Stimulated activated CD4-positive, alpha-beta T cell treated with anti-CD3 and anti-CD28 coated beads, TNF-alpha, amount 100 ng/mL, for 4 hours (primary cell): Measurements from ENCODE around the gene AKNA.

ENCODE experiments used
- DNase-seq, 3 experiments: peaks; one replicate each; pipeline ENCODE4 v3.0.0-alpha.2; 2020; ENCODE audit warnings: low read depth in 3 of 3

The AKNA gene

DNA sequence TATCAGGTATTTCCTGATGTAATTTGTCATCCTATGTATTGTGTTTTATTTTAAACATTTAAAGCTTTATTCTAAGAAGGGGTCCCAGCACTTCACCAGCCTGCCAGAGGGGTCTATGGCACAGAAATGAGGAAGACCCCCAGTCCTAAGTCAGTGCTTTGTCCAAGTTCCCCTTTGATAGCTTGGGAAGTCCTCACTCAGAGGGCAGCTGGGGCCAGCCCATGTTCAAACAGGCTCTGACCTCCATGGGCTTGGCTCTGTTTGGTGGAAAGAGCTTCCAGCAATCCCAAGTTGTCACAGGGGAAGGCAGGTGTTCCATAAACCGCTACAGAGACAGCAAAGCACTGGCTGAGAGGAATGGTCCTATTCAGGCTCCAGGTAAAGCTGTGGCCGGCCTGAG, 26.6 kb upstream of the AKNA start:
- DNase-seq, result no peak

- no peak for DNase-seq
Observed at GRCh38 chr9:114413861-114414301, 26.1 kb upstream of the AKNA start.

- DNase-seq, result no peak
Observed at GRCh38 chr9:114412048-114412683, 24.4 kb upstream of the AKNA start.

- no peak for DNase-seq
Observed at GRCh38 chr9:114411452-114411851, 23.7 kb upstream of the AKNA start.

- DNase-seq, result no peak
Observed at GRCh38 chr9:114410910-114411309, 23.1 kb upstream of the AKNA start.

DNA sequence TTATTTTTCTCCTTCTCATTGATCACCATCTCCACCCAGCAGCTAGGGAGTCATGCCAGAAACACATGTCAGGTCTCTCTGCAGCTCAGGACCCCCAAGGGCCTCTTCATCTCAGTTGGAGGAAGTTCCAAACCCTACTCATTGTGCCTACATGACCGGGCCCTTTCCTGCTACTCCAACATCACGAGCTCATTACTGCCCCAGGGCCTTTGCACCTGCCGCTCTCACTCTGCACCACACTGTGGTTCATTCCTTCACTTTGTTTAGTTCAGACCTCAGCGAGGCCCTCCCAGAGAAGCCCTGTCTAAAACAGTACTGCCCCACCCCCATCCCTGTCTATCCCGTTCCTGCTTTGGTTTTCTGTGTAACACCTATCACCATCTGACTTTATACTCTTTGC, 22.1 kb upstream of the AKNA start:
- no peak for DNase-seq

DNA sequence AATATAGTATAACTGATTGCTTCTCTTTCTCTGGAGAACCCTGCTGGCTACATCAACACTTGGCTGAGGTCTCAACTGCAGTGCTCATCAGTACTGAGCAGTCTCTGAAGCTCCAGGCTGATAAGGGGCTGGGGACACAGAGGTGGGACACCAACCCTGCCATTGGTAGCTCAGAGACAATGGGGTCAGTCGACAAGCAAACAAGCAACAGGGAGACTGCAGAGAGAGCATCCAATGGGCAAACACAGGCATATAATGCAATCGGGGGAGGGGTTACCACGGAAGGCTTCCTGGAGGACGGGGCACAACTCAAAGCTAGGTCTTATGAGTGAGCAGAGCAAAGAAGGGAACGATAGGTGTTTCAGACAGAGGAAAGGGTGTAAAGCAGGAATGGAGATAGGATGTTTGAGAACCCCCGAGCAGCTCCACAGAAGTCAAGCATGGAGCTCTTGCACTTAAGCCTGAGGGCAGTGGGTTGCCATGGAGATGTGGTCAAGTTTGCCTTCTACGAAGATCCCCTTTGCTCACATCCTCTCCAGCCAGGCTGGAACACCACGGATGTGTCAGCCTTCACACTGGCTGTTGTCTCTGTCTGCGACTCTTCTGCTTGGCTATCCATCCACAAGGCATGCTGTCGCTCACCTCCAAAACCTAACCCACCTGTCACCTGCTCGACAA, 21.5 kb upstream of the AKNA start:
- DNase-seq, result no peak

GRCh38 chr9:114408645-114409044, 20.9 kb upstream of the AKNA start:
- no peak for DNase-seq

- no peak for DNase-seq
Observed at GRCh38 chr9:114407889-114408288, 20.1 kb upstream of the AKNA start.

GRCh38 chr9:114406441-114406840, 18.7 kb upstream of the AKNA start:
- no peak for DNase-seq

DNA sequence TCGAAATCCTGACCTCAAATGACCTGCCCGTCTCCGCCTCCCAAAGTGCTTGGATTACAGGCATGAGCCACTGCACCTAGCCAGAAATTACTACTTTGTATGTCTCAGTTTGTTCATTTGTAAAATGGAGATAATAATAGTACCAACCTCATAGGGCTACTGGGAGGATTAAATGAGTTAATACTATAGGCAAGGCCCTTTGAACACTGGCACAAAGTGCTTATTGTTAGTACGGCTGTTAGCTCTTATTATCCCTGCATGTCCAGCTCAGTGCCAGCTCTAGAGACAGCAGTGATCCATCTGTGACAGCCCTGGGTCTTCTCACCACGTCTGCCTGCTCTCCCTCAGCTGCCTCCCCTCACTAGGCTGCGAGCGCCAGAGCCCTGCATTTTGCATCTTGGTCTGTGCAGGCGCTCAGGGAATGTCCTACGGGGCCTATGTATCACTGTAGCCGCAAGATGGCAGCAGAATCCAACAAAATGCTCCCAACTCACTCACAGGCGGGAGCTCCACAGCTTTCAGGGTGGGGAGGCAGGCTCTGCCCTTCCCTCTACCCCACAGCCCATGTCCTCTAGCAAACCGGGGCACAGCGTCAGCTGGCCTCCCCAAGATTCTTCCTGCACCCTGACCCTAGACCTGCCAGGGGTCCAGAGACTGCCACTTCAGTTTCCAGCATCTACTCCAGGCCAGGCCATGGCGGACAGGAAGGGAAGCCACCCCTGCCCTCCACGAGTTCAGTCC, 17.7 kb upstream of the AKNA start:
- peak; percentile 51 to 69 (median 68) for DNase-seq

DNA sequence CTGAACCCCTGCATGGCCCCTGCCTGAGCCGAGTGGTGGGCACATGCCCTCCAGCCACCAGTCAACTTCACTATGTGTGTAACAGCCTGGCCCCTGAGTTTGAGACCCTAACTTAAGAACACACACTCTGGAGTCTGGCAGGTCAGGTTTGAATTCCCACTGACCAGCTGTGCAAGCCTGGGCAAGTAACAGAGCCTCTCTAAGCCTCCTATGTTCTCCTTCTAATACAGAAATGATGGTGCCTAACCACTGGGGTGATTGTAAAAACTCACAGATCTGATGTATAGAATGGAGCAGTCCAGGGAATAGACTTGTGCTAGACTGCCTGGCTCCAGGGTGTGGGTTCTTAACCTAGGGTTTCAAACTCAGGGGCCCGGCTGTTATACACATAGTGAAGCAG, 16.7 kb upstream of the AKNA start:
- DNase-seq, result no peak

- no peak for DNase-seq
Observed at GRCh38 chr9:114403153-114403756, 15.5 kb upstream of the AKNA start.

GRCh38 chr9:114401344-114401743, 13.6 kb upstream of the AKNA start:
- DNase-seq, result no peak

GRCh38 chr9:114400772-114401171, 13.0 kb upstream of the AKNA start:
- no peak for DNase-seq

GRCh38 chr9:114400219-114400618, 12.4 kb upstream of the AKNA start:
- DNase-seq, result no peak

- no peak for DNase-seq
Observed at GRCh38 chr9:114399381-114399780, 11.6 kb upstream of the AKNA start.

DNA sequence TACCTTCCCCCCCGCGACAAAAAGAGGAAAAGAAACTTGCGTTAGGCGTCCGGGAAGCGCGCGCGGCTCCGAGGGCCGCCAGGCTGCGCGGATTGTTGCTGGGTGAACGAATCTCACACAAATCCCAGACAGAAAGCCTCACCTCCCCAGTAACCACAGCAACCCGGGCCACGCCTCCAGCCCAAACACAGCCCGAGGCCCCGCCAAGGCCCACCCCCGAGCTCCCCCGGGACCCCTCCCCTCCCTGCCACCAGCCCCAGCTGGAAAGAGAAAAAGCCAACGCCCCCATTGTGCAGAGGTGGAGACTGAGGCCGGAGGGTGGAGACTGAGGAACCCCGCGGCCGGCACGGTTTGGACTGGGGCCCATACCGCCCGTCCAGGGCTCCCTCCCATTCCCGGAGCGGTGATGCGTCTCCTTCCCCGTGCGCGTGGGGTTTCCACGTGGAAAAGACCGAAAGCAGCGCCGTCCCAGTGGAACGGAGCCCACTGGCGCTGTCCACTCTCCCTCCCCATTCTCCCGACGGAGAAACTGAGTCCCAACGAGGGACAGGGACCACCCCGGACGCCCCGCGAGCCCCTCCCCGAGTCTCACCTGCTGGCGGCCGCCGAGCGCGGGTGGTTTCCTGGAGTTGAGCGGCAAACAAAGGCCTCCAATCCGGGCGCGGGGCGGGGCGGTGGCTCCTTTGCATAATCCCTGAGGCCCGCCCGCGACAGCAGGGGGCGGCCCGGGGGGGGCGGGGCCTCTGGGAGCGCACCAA, 10.2 kb upstream of the AKNA start:
- peak; percentile 90 to 95 (median 93) for DNase-seq

DNA sequence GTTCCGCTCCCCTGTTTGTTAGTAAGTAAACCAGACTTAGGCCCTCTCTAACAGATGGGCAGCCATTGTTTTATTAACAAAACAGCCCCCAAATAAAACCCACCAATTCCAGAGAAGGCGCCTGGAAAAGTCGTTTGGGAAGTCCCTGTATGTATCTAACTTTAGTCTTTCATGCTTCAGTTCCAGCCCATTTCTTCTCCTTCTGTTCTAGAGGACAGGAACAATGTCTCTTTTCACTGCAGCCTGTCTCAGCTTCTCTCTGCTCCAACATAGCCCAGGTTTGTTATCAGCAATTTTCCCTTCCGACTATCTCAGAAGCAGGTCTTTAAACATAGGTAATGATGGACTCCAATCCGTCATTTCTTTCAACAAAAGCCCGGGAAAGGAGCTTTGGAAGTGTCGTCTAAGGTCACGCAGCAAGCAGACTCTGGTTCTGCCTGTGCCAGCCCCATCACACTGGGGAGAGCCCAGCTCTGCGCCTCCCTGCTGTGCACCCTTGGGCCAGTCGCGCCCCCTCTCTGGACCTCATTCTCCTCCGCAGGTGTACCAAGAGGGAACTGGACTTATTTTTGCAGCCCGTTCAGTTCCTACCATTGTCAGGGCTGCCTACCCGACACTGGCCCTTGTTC, 9.6 kb upstream of the AKNA start:
- no peak for DNase-seq

DNA sequence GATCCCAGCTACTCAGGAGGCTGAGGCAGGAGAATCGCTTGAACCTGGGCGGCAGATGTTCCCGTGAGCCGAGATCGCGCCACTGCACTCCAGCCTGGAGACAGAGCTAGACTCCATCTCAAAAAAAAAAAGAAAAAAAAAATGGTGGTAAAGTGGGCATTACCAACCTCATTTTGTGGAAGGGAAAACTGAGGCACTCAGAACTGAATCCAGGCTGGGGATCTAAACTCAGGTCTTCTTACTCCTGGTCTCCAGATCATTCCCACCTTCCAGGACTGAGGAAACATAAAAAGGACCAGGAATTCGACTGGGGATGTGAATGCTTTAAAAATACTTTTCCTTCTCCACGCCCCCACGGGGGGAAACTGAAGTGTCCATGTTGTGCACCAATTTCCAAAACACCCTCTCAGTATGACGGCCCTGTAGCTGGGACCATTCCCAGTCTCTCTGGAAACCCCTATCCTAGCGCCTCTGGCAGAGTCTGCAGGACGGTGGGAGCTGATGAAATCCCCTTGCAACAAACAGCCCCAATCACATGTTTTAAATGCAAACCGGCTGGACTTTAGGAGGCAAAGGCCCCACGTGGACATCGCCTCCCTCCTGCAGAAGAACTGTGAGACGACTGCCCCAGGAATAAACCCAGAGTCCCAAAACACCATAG, 8.9 kb upstream of the AKNA start:
- DNase-seq, result no peak

DNA sequence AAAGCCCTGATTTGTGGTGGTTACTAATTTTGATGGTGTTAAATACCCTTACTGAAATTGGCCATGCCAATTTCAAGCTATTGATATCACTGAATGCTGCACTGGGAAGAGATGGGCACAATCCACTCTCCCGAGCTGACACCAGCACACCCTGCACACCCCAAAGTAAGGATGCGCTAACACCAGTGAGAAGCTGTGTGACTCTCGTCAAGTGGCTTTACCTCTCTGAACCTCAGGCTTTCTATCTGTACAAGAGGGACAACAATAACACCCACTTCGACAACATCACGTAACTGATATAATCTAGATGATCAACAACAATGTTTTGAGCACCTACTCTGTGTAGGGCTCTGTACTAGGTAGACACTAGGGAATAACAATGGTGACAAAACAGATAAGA, 8.0 kb upstream of the AKNA start:
- no peak for DNase-seq
